OCI-LY3 (cell line): ENCODE results near the gene MEF2A.
"Not testable (repeated sequence)": the region's sequence is repeated elsewhere in the genome, so short reads cannot be mapped to it uniquely, and the experiment has no call there.

ENCODE experiments used
- H2AFZ ChIP-seq: fragments of 200-600, 300-600 bp; shearing (Covaris generic); 2 replicates; pipeline ENCODE4 v1.6.0; 2014; ENCODE audit warnings: antibody characterized with exemption, low read depth, low read length
- H3K27ac ChIP-seq: fragments of 200-600, 300-600 bp; sonication (generic); 2 replicates; pipeline ENCODE4 v1.5.1; 2014; ENCODE audit warnings: mild to moderate bottlenecking, low read length, moderate library complexity, mixed read lengths
- H3K27me3 ChIP-seq: fragments of 200-600, 300-600 bp; sonication (generic); 2 replicates; pipeline ENCODE4 v1.6.1; 2014; ENCODE audit warnings: low read depth, low read length, mixed read lengths
- H3K36me3 ChIP-seq: fragments of 200-600, 300-600 bp; sonication (generic); replicated peaks from 2 replicates; pipeline ENCODE3; 2014; ENCODE audit warnings: low read depth, low read length, mixed read lengths
- H3K4me1 ChIP-seq: fragments of 300-600, 200-600 bp; sonication (generic); 2 replicates; pipeline ENCODE4 v1.6.1; 2014; ENCODE audit warnings: low read length, mixed read lengths
- H3K4me2 ChIP-seq: fragments of 200-600, 300-600 bp; sonication (generic); 2 replicates; pipeline ENCODE4 v1.6.1; 2014; ENCODE audit warnings: low read length, mixed read lengths
- H3K4me3 ChIP-seq: fragments of 300-600, 200-600 bp; sonication (generic); 2 replicates; pipeline ENCODE4 v1.5.1; 2014; ENCODE audit warnings: antibody characterized with exemption, mild to moderate bottlenecking, low read length, moderate library complexity
- H3K79me2 ChIP-seq: fragments of 300-600, 200-600 bp; shearing (Covaris generic); 2 replicates; pipeline ENCODE4 v1.6.1; 2014; ENCODE audit warnings: mild to moderate bottlenecking, low read length, mixed read lengths
- H3K9ac ChIP-seq: fragments of 300-600, 200-600 bp; shearing (Covaris generic); 2 replicates; pipeline ENCODE4 v1.6.0; 2014; ENCODE audit warnings: mild to moderate bottlenecking, low read length, moderate library complexity
- H3K9me3 ChIP-seq: fragments of 200-600, 300-600 bp; shearing (Covaris generic); 2 replicates; pipeline ENCODE4 v1.6.1; 2014; ENCODE audit warnings: low read length, mixed read lengths; ENCODE audit not compliant: insufficient read depth
- H4K20me1 ChIP-seq: fragments of 200-600, 300-600 bp; sonication (generic); 2 replicates; pipeline ENCODE4 v1.6.1; 2016; ENCODE audit warnings: low read length, mixed read lengths; ENCODE audit not compliant: insufficient read depth
- EZH2phosphoT487 ChIP-seq: fragments of 200-600 bp; shearing (Covaris generic); IDR thresholded peaks from 2 replicates; pipeline ENCODE4 v1.6.1; 2018; ENCODE audit warnings: antibody characterized with exemption, mixed run types, low read depth
- TF ChIP-seq, protein P1 (sequence below): fragments of 200-600, 300-600 bp; sonication (generic); IDR thresholded peaks from 2 replicates; pipeline ENCODE4 v1.5.1; 2014; ENCODE audit warnings: antibody characterized with exemption, low read length, low read depth

MEF2A gene

DNA sequence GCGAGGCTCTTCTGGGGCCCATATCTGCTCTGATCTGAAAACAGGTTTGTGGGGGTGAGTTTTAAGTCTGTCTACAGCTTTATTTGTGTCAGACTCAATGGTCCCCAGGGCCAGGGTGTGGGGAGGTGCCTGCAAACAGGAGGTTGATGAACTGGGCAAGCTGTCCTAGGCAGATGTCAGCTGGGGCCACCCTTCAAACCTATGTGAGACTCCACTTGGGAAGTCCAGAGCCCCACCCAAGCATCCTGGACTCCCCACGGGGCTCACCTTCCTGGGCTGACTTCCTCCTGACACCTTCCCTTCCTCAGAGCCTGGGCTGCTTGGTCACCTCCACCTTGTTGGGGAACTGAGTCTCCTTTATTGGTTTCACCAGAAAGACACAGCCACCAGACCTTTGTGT lies 176.1 kb downstream of the MEF2A start:
- Histone ChIP-seq H3K79me2 (no peaks in the 10 kb centered on the region), H3K27ac (no peak overlapping the region), H3K9ac (no peak overlapping the region), H3K4me3 (no peak overlapping the region), H3K4me1 (no peaks in the 10 kb centered on the region), H4K20me1 (no peaks in the 10 kb centered on the region), H2AFZ (no peak overlapping the region), H3K9me3 (no peaks in the 10 kb centered on the region), H3K27me3 (no peaks in the 10 kb centered on the region), H3K36me3 (no peaks in the 10 kb centered on the region), H3K4me2 (no peak overlapping the region)
- TF ChIP-seq EZH2phosphoT487 = no peak
- TF ChIP-seq, protein P1, sequence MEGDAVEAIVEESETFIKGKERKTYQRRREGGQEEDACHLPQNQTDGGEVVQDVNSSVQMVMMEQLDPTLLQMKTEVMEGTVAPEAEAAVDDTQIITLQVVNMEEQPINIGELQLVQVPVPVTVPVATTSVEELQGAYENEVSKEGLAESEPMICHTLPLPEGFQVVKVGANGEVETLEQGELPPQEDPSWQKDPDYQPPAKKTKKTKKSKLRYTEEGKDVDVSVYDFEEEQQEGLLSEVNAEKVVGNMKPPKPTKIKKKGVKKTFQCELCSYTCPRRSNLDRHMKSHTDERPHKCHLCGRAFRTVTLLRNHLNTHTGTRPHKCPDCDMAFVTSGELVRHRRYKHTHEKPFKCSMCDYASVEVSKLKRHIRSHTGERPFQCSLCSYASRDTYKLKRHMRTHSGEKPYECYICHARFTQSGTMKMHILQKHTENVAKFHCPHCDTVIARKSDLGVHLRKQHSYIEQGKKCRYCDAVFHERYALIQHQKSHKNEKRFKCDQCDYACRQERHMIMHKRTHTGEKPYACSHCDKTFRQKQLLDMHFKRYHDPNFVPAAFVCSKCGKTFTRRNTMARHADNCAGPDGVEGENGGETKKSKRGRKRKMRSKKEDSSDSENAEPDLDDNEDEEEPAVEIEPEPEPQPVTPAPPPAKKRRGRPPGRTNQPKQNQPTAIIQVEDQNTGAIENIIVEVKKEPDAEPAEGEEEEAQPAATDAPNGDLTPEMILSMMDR = no peak

DNA sequence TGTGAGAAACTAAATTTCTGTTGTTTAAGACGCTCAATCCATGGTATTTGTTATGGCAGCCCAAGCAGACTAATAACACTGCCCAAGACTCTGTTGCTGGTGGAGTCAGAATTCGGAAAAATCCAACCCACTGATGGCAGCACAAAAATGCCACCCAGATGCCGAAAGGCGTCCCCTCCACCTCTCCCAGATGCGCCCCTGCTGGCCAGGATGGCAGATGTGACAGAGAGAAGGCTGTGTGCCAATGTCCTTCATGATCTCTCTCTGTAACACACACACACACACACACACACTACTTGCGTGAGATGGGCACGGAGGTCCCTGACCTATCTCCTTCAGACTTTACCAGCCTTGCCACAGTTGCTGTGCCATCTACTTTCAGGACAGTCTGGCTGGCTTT lies 178.4 kb downstream of the MEF2A start:
- Histone ChIP-seq H3K4me1 (no peaks in the 10 kb centered on the region), H3K27ac (no peak overlapping the region), H3K4me2 (no peak overlapping the region), H4K20me1 (no peaks in the 10 kb centered on the region), H3K79me2 (no peaks in the 10 kb centered on the region), H3K9me3 (no peaks in the 10 kb centered on the region), H3K9ac (no peak overlapping the region), H2AFZ (no peak overlapping the region), H3K36me3 (no peaks in the 10 kb centered on the region), H3K27me3 (no peaks in the 10 kb centered on the region), H3K4me3 (no peak overlapping the region)
- no peak for TF ChIP-seq EZH2phosphoT487
- TF ChIP-seq, protein P1 = no peak; the same call in 1 of the 2 replicates

DNA sequence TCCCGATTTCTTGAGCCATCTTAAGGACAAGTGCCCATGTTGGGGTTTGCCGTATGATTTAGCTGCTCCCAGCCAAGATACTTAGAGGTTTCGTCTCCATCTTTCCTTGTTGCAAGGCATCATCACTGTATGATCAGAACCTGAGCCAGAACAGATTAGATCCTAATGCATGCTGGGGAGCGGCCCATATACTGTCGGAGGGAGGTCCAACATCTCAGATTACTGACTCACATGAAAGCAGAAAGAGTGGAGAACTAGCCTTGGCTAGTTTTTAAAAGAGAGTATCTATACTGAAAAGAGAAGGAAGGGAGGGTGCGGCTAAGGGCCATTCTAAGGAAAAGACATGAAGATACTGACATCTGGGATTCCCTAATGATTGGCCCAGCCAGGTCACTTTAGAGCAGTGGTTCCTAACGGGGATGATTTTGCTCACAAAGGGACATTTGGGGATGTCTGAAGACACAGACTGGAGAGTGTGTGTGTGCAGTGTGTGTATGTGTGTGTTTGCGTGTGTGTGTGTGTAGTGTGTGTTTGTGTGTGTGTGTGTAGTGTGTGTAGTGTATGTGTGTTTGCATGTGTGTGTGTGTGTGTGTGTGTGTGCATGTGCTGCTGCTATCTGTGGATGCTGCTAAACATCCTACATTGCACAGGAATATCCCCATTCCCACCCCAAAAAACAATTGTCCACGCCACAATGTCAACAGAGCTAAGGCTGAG lies 179.7 kb downstream of the MEF2A start:
- no peaks in the 10 kb centered on the region for H3K36me3 ChIP-seq

DNA sequence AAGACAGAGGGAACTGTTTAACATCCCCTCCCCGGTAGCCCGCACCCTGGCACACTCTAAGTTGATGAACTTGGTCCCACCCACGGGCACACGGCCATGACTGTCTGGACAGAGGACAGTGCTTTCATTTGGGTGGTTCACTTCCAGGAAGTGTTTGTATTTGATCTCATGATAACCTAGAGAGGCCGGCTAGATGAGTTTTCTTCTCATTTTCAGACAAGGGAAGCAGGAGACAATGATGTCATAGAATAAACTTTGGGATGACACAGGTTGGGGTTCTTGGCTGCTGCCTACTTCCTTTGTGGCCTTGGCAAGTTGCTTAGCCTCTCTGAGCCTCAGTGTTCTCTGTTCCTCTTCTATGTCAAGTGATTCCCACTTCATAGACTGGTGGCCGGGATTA lies 183.6 kb downstream of the MEF2A start:
- no peak overlapping the region for H2AFZ ChIP-seq
- H3K4me2 ChIP-seq = no peak overlapping the region
- no peaks in the 10 kb centered on the region for H3K79me2 ChIP-seq

More for the DNA sequence above, 179.7 kb downstream of the MEF2A start:
- H3K4me3 ChIP-seq = no peak overlapping the region
- H2AFZ ChIP-seq = no peak overlapping the region
- no peak overlapping the region for H3K4me2 ChIP-seq
- H3K27ac ChIP-seq = no peak overlapping the region
- H3K9ac ChIP-seq = no peak overlapping the region
- no peaks in the 10 kb centered on the region for H3K79me2 ChIP-seq
- no peak for TF ChIP-seq EZH2phosphoT487
- TF ChIP-seq, protein P1 = no peak
- no peaks in the 10 kb centered on the region for H3K27me3 ChIP-seq
- H4K20me1 ChIP-seq = no peaks in the 10 kb centered on the region
- H3K4me1 ChIP-seq = no peaks in the 10 kb centered on the region
- H3K9me3 ChIP-seq = no peaks in the 10 kb centered on the region

DNA sequence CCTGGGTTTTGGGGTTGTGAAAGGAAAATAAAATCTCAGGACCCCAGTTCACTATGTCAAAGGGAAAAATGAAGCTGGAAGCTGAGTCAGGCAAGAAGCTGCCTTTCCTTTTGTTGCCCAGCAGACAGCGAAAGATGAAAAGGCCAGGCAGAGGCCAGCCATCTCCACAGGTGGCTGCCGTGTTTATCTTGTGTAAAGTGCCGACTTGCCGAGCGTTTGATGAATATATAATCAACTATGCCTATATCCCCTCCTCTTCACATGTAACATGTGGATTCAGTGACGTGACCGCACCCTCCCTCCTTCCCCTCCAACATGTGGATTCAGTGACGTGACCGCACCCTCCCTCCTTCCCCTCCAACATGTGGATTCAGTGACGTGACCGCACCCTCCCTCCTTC lies 184.5 kb downstream of the MEF2A start:
- H3K9ac ChIP-seq, H3K4me3 ChIP-seq, H2AFZ ChIP-seq, H3K36me3 ChIP-seq, H3K27me3 ChIP-seq, H3K4me1 ChIP-seq, H3K27ac ChIP-seq, H3K9me3 ChIP-seq, H3K79me2 ChIP-seq, H4K20me1 ChIP-seq, H3K4me2 ChIP-seq: not testable (repeated sequence)

More for the DNA sequence above, 183.6 kb downstream of the MEF2A start:
- no peaks in the 10 kb centered on the region for H3K9me3 ChIP-seq
- no peaks in the 10 kb centered on the region for H3K4me1 ChIP-seq
- H3K4me3 ChIP-seq = no peak overlapping the region
- H3K36me3 ChIP-seq = no peaks in the 10 kb centered on the region
- TF ChIP-seq EZH2phosphoT487 = no peak
- TF ChIP-seq, protein P1 = no peak
- no peaks in the 10 kb centered on the region for H4K20me1 ChIP-seq
- H3K27ac ChIP-seq = no peak overlapping the region
- no peaks in the 10 kb centered on the region for H3K27me3 ChIP-seq
- no peak overlapping the region for H3K9ac ChIP-seq
